HCT116 (cell line): ENCODE results near the gene SLC16A12. TPM values are rescaled to one million over a fixed set of nuclear protein-coding genes. Genes with fewer than 3 reads are reported as not detected.

ENCODE experiments used
- ATAC-seq: fragments of 200-7000 bp; cut with Tn5 transposase; 2 replicates; pipeline ENCODE4 v1.9.1; 2020; ENCODE audit warnings: mild to moderate bottlenecking, moderate library complexity
- BruUV-seq: library from RNA; stranded (reverse); fragments of 400-500 nt; replicated peaks from 2 replicates; lab custom pipeline; 2021; lab: Mats Ljungman, UMichigan
- CTCF ChIA-PET: fragments of 300-600 bp; sonication (Branson Sonifier 250); formaldehyde crosslinking; loops from one replicate; lab custom pipeline; 2021; ENCODE audit warnings: antibody characterized with exemption; lab: Charles Lee
- POLR2A ChIA-PET: fragments of 300-600, 350-600 bp; sonication (Branson Sonifier 250); formaldehyde crosslinking; loops from one replicate; lab custom pipeline; 2021; ENCODE audit warnings: antibody characterized with exemption; lab: Charles Lee
- RAD21 ChIA-PET, 2 experiments: fragments of 300-600 bp; sonication (Branson Sonifier 250); formaldehyde crosslinking; loops; one replicate each; lab custom pipeline; 2023; ENCODE audit warnings: low total read pairs in 2 of 2; ENCODE audit not compliant: uncharacterized antibody in 2 of 2, unreplicated experiment in 2 of 2, low non-redundant PET in 1 of 2; lab: Charles Lee
- DNase-seq: peaks from one replicate; pipeline ENCODE4 v3.0.0-alpha.2; 2010; ENCODE audit warnings: low read depth, low spot score
- H2AFZ ChIP-seq: fragments of 200-600 bp; shearing (Covaris generic), sonication (generic); 2 replicates; pipeline ENCODE4 v1.6.1; 2017; ENCODE audit warnings: low read depth, mixed run types, mixed read lengths, antibody characterized with exemption, low read length; ENCODE audit not compliant: poor library complexity, severe bottlenecking
- H3K27ac ChIP-seq: 2 replicates; pipeline ENCODE4 v1.5.1; 2012; ENCODE audit warnings: low read depth, low read length
- H3K27me3 ChIP-seq: fragments of 200-600 bp; sonication (generic); 2 replicates; pipeline ENCODE4 v1.6.1; 2016; ENCODE audit warnings: mixed run types, low read length, mixed read lengths; ENCODE audit not compliant: insufficient read depth
- H3K36me3 ChIP-seq, 2 experiments: fragments of 200-500 bp in 1 of 2; fragments of 200-600 bp in 1 of 2; sonication (Bioruptor generic) in 1 of 2; sonication (generic) in 1 of 2; 2 replicates each; pipeline versions ENCODE4 v1.5.1 to v1.6.1; 2014 to 2016; ENCODE audit warnings: low read length in 2 of 2, inconsistent platforms in 1 of 2, mixed read lengths in 1 of 2, mixed run types in 1 of 2; ENCODE audit not compliant: insufficient read depth in 2 of 2, control insufficient read depth in 1 of 2
- H3K4me1 ChIP-seq, 2 experiments: fragments of 200-600 bp in 1 of 2; sonication (generic) in 1 of 2; 2 replicates each; pipeline versions ENCODE4 v1.5.1 to v1.6.1; 2012 to 2017; ENCODE audit warnings: low read length in 2 of 2, inconsistent platforms in 1 of 2, mild to moderate bottlenecking in 1 of 2, mixed read lengths in 1 of 2, mixed run types in 1 of 2, moderate library complexity in 1 of 2; ENCODE audit not compliant: insufficient read depth in 2 of 2, control insufficient read depth in 1 of 2
- H3K4me2 ChIP-seq: fragments of 200-600 bp; sonication (generic); 2 replicates; pipeline ENCODE4 v1.6.1; 2017; ENCODE audit warnings: mixed run types, low read length, mixed read lengths
- H3K4me3 ChIP-seq, 2 experiments: fragments of 200-600 bp in 1 of 2; sonication (generic) in 1 of 2; replicated peaks in 1 of 2; 2 replicates each; pipeline ENCODE4 v1.5.1; 2011 to 2016; ENCODE audit warnings: low read length in 2 of 2, control low read depth in 1 of 2, low read depth in 1 of 2, mild to moderate bottlenecking in 1 of 2, mixed read lengths in 1 of 2, mixed run types in 1 of 2
- H3K79me2 ChIP-seq: fragments of 200-600 bp; sonication (generic); 2 replicates; pipeline ENCODE4 v1.6.1; 2017; ENCODE audit warnings: mild to moderate bottlenecking, mixed run types, low read length, moderate library complexity, mixed read lengths; ENCODE audit not compliant: insufficient read depth
- H3K9ac ChIP-seq: fragments of 200-600 bp; sonication (generic); 2 replicates; pipeline ENCODE4 v1.6.1; 2016; ENCODE audit warnings: low read length, mixed read lengths
- H3K9me2 ChIP-seq: fragments of 200-600 bp; sonication (generic), shearing (Covaris generic); 2 replicates; pipeline ENCODE4 v1.6.1; 2017; ENCODE audit warnings: mixed run types, mild to moderate bottlenecking, moderate library complexity; ENCODE audit not compliant: insufficient read depth
- H3K9me3 ChIP-seq, 2 experiments: fragments of 200-500 bp in 1 of 2; fragments of 200-600 bp in 1 of 2; sonication (Bioruptor generic) in 1 of 2; sonication (generic) in 1 of 2; 2 replicates each; pipeline ENCODE4 v1.6.1; 2014 to 2017; ENCODE audit warnings: low read length in 2 of 2, mixed read lengths in 2 of 2, inconsistent platforms in 1 of 2, low read depth in 1 of 2, mild to moderate bottlenecking in 1 of 2, mixed run types in 1 of 2, moderate library complexity in 1 of 2; ENCODE audit not compliant: control insufficient read depth in 1 of 2, insufficient read depth in 1 of 2
- H4K20me1 ChIP-seq: fragments of 200-600 bp; sonication (generic), shearing (Covaris generic); 2 replicates; pipeline ENCODE4 v1.6.1; 2017; ENCODE audit warnings: mixed run types, mild to moderate bottlenecking, moderate library complexity; ENCODE audit not compliant: insufficient read depth
- CBX3 ChIP-seq: IDR thresholded peaks from 2 replicates; pipeline ENCODE4 v1.6.1; 2012; ENCODE audit warnings: low read depth
- EGR1 ChIP-seq: IDR thresholded peaks from 2 replicates; pipeline ENCODE4 v1.6.1; 2012; ENCODE audit warnings: low read depth
- ELF1 ChIP-seq: IDR thresholded peaks from 2 replicates; pipeline ENCODE4 v1.6.1; 2012; ENCODE audit warnings: low read depth, borderline replicate concordance
- EZH2 ChIP-seq: fragments of 200-600 bp; sonication (generic); IDR thresholded peaks from 2 replicates; pipeline ENCODE4 v1.6.1; 2017; ENCODE audit warnings: antibody characterized with exemption, mixed run types
- FOSL1 ChIP-seq: IDR thresholded peaks from 2 replicates; pipeline ENCODE4 v1.6.1; 2012; ENCODE audit warnings: low read depth
- JUND ChIP-seq: IDR thresholded peaks from 2 replicates; pipeline ENCODE4 v1.6.1; 2012
- POLR2AphosphoS5 ChIP-seq: IDR thresholded peaks from 2 replicates; pipeline ENCODE4 v1.6.1; 2011; ENCODE audit warnings: mild to moderate bottlenecking, low read depth, low read length, moderate library complexity
- SIN3A ChIP-seq: IDR thresholded peaks from 2 replicates; pipeline ENCODE4 v1.6.1; 2012; ENCODE audit warnings: low read depth
- SP1 ChIP-seq: IDR thresholded peaks from 2 replicates; pipeline ENCODE4 v1.6.1; 2012; ENCODE audit warnings: low read depth
- SRF ChIP-seq: IDR thresholded peaks from 2 replicates; pipeline ENCODE4 v1.6.1; 2012; ENCODE audit warnings: low read depth
- TCF7L2 ChIP-seq: IDR thresholded peaks from 2 replicates; pipeline ENCODE4 v1.7.0; 2011; ENCODE audit warnings: borderline replicate concordance, inconsistent platforms; ENCODE audit not compliant: insufficient read depth, insufficient read length; ENCODE audit errors: extremely low read depth
- YY1 ChIP-seq: IDR thresholded peaks from 2 replicates; pipeline ENCODE4 v1.6.1; 2011; ENCODE audit warnings: low read length, low read depth, moderate library complexity, mild to moderate bottlenecking; ENCODE audit not compliant: insufficient replicate concordance; ENCODE audit errors: extremely low read depth
- ZFX ChIP-seq: fragments of 450-650 bp; IDR thresholded peaks from 2 replicates; pipeline ENCODE4 v1.6.1; 2017
- ZNF274 ChIP-seq: fragments of 200-500 bp; sonication (Bioruptor generic); IDR thresholded peaks from 2 replicates; pipeline ENCODE4 v1.6.1; 2014; ENCODE audit warnings: mild to moderate bottlenecking, low read depth, low read length, inconsistent platforms
- intact Hi-C: fragments of 100-400 bp; cut with micrococcal nuclease; formaldehyde crosslinking; loops from 2 replicates; pipeline ENCODE4 v1.10.0; 2022
- total RNA-seq: library from RNA; stranded (reverse); gene quantifications from one replicate; pipeline ENCODE4 v1.2.1, GENCODE V29; 2021; ENCODE audit not compliant: unreplicated experiment
- TF ChIP-seq, protein P1 (sequence below), 3 experiments: fragments of 200-600 bp in 1 of 3; sonication (generic) in 1 of 3; IDR thresholded peaks in 2 of 3; conservative IDR thresholded peaks in 1 of 3; 2 replicates each; pipeline ENCODE4 v1.5.1; 2012 to 2017; ENCODE audit warnings: low read depth in 2 of 3, low read length in 2 of 3, antibody characterized with exemption in 1 of 3, borderline replicate concordance in 1 of 3, control low read depth in 1 of 3, mild to moderate bottlenecking in 1 of 3, mixed read lengths in 1 of 3, mixed run types in 1 of 3, moderate library complexity in 1 of 3; ENCODE audit not compliant: insufficient read depth in 1 of 3
- TF ChIP-seq, protein P2 (sequence below): IDR thresholded peaks from 2 replicates; pipeline ENCODE4 v1.6.1; 2012; ENCODE audit warnings: low read depth

SLC16A12 gene
- total RNA-seq, 1 experiment from 2014 or later = not detected

DNA sequence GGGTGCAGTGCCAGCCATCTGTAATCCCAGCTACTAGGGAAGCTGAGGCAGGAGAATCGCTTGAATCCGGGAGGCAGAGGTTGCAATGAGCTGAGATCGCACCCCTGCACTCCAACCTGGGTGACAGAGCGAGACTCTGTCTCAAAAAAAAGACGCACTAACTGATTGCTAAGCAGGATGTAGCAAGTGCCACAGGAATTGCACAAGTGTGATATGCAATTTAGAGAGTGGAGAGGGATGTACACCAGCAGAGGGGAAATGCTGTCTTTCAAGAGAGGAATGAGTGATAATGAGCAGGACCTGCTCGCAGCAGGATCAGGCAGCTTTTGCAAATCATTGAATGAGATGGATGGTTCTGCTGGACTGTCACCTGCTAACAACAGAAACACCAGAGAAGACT is 13.3 kb upstream of the SLC16A12 start:
- no peak overlapping the region for H3K4me3 ChIP-seq
- BruUV-seq = no TSS peak

More for the DNA sequence above, 13.3 kb upstream of the SLC16A12 start:
- peaks cover 0 to 14% of the 10 kb centered on the region in 2 experiments; a peak in 2 of 4 replicates for H3K4me1 ChIP-seq
- no peak overlapping the region for H3K9ac ChIP-seq
- no peaks in the 10 kb centered on the region for H3K9me2 ChIP-seq
- intact Hi-C loops = no loop called here
- H3K27ac ChIP-seq = no peak overlapping the region
- no peak for ATAC-seq
- ChIA-PET POLR2A (no interaction called here), RAD21 (no interaction called here), CTCF (no interaction called here)
- no peaks in the 10 kb centered on the region for H3K27me3 ChIP-seq
- H3K79me2 ChIP-seq = no peaks in the 10 kb centered on the region
- no peaks in the 10 kb centered on the region for H3K9me3 ChIP-seq
- no peaks in the 10 kb centered on the region for H4K20me1 ChIP-seq
- no peak for DNase-seq
- no peak overlapping the region for H3K4me2 ChIP-seq
- TF ChIP-seq TCF7L2 = no peak
- TF ChIP-seq, protein P1, sequence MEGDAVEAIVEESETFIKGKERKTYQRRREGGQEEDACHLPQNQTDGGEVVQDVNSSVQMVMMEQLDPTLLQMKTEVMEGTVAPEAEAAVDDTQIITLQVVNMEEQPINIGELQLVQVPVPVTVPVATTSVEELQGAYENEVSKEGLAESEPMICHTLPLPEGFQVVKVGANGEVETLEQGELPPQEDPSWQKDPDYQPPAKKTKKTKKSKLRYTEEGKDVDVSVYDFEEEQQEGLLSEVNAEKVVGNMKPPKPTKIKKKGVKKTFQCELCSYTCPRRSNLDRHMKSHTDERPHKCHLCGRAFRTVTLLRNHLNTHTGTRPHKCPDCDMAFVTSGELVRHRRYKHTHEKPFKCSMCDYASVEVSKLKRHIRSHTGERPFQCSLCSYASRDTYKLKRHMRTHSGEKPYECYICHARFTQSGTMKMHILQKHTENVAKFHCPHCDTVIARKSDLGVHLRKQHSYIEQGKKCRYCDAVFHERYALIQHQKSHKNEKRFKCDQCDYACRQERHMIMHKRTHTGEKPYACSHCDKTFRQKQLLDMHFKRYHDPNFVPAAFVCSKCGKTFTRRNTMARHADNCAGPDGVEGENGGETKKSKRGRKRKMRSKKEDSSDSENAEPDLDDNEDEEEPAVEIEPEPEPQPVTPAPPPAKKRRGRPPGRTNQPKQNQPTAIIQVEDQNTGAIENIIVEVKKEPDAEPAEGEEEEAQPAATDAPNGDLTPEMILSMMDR (IDR thresholded peaks at IDR 0.05 in 2 of 3, conservative IDR thresholded peaks at IDR 0.05 in 1 of 3; ENCODE audit: borderline replicate concordance in 1 of 3, insufficient read depth in 1 of 3, low read depth in 2 of 3, low read length in 2 of 3) = no peak
- no peak for TF ChIP-seq ELF1
- TF ChIP-seq POLR2AphosphoS5 = no peak
- no peak for TF ChIP-seq ZNF274
- TF ChIP-seq SIN3A = no peak
- TF ChIP-seq SRF = no peak
- no peak for TF ChIP-seq EGR1
- TF ChIP-seq, protein P2, sequence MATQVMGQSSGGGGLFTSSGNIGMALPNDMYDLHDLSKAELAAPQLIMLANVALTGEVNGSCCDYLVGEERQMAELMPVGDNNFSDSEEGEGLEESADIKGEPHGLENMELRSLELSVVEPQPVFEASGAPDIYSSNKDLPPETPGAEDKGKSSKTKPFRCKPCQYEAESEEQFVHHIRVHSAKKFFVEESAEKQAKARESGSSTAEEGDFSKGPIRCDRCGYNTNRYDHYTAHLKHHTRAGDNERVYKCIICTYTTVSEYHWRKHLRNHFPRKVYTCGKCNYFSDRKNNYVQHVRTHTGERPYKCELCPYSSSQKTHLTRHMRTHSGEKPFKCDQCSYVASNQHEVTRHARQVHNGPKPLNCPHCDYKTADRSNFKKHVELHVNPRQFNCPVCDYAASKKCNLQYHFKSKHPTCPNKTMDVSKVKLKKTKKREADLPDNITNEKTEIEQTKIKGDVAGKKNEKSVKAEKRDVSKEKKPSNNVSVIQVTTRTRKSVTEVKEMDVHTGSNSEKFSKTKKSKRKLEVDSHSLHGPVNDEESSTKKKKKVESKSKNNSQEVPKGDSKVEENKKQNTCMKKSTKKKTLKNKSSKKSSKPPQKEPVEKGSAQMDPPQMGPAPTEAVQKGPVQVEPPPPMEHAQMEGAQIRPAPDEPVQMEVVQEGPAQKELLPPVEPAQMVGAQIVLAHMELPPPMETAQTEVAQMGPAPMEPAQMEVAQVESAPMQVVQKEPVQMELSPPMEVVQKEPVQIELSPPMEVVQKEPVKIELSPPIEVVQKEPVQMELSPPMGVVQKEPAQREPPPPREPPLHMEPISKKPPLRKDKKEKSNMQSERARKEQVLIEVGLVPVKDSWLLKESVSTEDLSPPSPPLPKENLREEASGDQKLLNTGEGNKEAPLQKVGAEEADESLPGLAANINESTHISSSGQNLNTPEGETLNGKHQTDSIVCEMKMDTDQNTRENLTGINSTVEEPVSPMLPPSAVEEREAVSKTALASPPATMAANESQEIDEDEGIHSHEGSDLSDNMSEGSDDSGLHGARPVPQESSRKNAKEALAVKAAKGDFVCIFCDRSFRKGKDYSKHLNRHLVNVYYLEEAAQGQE = no peak
- no peak for TF ChIP-seq CBX3
- no peak for TF ChIP-seq JUND
- no peak for TF ChIP-seq FOSL1
- no peak for TF ChIP-seq YY1
- TF ChIP-seq SP1 = no peak
- no peak for TF ChIP-seq ZFX
- no peak for TF ChIP-seq EZH2
- no peak overlapping the region for H2AFZ ChIP-seq
- H3K36me3 ChIP-seq = no peaks in the 10 kb centered on the region
